Measurements from ENCODE around the gene RGS8.

Gene RGS8

GRCh38 chr1:182642461-182642860 is 41.9 kb downstream of the RGS8 start:
- H3K4me3 ChIP-seq (ENCODE audit: low read depth, low read length), result no peak overlapping the region
- DNase-seq (ENCODE audit: low read depth), result no peak
- TF ChIP-seq CTCF (conservative IDR thresholded peaks at IDR 0.05; ENCODE audit: low read depth, low read length), result no peak

GRCh38 chr1:182641561-182641960 is 42.8 kb downstream of the RGS8 start:
- TF ChIP-seq CTCF (conservative IDR thresholded peaks at IDR 0.05; ENCODE audit: low read depth, low read length), result no peak
- DNase-seq (ENCODE audit: low read depth), result no peak
- H3K4me3 ChIP-seq (ENCODE audit: low read depth, low read length), result no peak overlapping the region

DNA sequence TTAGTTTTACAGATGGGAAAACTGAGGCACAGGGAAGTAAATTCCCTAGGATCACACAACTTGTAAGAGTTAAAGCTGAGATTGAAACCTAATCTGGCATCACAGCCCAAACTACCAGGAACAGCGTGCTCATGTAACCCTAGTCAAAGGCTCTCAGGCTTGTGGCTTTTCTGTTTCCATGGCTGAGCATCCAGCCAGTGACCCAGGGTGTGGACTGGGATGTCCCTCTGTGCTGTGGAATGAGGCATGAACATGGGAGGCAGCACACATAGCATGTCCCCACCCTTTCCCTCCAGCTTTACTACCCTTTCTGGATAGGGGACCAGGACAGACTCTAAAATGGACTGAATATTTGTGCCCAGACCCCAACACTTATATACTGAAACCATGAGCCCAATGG is 45.1 kb downstream of the RGS8 start:
- DNase-seq (ENCODE audit: low read depth), result no peak
- H3K4me3 ChIP-seq (ENCODE audit: low read depth, low read length), result no peak overlapping the region
- TF ChIP-seq CTCF (conservative IDR thresholded peaks at IDR 0.05; ENCODE audit: low read depth, low read length), result no peak

DNA sequence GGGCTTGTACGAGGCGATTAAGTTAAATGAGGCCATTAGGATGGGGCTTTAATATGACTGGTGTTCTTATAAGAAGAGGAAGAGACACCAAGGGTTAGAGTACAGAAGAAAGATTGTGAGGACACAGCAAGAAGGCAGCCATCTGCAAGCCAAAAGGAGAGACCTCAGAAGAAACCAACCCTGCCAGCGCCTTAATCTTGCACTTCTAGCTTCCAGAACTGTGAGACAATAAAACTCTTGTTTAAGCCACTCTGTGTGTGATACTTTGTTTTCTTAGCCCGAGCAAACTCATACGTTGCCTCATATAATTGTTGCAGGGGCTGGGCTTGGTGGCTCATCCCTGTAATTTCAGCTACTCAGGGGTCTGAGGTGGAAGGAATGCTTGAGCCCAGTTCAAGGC is 46.6 kb downstream of the RGS8 start:
- TF ChIP-seq CTCF (conservative IDR thresholded peaks at IDR 0.05; ENCODE audit: low read depth, low read length), result no peak
- DNase-seq (ENCODE audit: low read depth), result no peak
- H3K4me3 ChIP-seq (ENCODE audit: low read depth, low read length), result no peak overlapping the region

DNA sequence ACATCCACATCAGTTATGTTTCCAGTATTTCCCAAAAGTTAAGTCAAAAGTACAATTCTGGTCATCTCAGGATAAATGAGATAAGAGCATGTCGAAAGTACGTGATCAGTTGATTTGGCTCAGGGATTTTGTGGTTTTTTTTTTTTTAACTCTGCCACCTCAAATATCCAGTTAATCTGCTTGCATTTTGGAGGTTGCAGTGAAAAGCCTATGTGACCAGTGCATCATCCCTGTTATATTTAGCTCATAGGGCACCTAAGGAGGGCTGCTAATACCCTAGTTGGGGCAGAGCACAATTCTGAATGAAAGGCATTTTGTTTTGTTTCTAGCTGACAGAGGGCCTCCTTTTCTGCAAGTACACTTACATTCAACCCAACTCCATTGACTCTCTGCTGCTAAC is 48.5 kb downstream of the RGS8 start:
- DNase-seq (ENCODE audit: low read depth), result no peak
- TF ChIP-seq CTCF (conservative IDR thresholded peaks at IDR 0.05; ENCODE audit: low read depth, low read length), result no peak
- H3K4me3 ChIP-seq (ENCODE audit: low read depth, low read length), result no peak overlapping the region
